ENCODE measurements around the gene AP2B1.

Gene AP2B1

DNA sequence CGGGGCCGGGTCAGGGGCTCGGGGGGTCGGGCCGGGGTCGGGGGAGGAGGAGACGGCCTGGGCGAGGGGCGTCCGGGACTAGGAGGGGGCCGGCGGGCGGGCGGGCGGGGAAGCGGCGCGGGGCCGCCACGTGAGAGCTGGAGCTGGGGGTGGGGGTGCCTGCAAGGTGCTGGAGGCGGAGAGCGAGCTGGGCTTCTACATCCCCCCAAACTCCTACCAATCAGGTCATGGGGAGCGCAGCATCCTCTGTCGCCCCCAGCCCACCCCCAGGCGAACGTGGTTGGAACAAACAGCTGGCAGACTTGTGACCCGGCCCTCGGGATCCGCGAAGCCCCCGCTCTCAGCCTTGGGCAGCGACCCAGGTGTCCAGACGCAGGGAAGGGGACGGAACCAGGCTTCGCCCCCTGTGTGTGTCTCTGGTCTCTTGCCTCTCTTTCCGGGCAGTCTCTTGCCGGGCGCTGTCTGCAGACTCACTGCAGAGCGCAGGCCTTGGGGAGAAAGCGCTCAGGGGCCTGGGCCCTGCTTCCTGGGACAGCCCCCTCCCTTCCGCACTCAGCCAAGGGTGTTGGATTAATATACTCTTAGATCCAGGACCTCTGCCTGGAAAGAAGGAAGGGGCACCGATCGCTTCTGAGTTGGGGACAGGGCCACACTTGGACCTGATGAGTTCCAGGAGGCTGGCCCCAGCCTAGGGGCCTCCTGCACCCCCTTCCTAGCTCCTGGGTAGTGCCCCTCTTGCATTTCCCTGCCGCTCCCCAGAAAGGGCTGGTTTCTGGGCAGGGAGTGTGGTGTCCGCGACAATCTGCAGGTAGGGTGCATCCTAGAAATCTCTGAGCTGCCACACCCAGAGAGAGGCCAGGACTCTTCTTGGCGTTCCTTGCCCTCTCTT is 145.0 kb downstream of the AP2B1 start:
- no peak for DNase-seq

DNA sequence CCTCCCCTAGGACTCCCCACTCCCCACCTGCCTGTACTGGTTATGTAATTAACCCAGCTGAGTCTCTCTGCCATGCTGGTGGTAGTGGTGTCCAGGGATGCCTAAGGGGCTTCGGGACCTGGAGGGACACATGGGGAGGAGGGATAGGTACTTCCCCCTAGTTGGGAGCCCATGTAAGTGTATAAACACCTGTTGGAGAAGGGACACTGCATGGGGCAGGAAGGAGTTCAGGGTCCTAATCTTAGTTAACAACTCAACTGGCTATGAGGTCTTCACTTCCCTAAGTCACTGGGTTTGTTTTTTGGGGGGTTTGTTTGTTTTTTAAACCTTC is 145.6 kb downstream of the AP2B1 start:
- DNase-seq = no peak

DNA sequence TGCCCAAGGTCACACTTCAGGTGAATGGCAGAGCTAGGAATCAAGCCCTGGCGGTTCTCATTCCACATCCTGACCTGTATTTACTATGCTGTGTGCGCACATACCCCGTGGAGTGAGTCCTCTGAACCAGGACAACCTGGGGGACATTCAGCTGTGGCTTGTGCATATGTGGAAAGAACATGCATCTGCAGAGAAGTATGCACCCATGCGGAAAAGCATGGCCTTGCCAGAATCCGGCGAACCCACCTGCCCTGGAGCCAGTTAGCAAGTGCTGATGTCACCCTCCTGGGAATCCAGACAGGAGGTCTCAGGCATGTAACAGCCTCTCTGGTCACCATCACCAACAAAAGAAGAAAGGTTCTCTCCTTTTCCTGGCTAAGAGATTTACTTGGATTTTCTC is 146.2 kb downstream of the AP2B1 start:
- no peak for DNase-seq

DNA sequence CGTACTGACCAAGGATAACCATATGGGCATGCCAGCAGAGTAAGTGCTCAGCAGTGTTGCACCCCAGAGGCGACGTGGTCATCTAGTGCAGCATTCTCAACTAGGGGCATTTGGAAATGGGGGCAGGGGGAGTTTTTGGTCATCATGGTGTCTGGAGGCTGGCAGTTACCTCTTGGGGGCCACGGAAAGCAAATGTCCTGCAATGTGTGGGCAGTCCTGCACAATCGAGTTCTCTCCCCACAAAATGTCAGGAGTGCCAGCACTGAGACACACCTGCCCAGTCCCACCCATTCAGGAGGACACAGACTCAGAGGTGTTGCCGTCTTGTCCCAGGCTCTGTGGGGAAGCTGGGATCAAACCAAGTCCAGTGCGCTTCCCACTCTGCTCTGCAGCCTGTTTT is 147.3 kb downstream of the AP2B1 start:
- DNase-seq = no peak

DNA sequence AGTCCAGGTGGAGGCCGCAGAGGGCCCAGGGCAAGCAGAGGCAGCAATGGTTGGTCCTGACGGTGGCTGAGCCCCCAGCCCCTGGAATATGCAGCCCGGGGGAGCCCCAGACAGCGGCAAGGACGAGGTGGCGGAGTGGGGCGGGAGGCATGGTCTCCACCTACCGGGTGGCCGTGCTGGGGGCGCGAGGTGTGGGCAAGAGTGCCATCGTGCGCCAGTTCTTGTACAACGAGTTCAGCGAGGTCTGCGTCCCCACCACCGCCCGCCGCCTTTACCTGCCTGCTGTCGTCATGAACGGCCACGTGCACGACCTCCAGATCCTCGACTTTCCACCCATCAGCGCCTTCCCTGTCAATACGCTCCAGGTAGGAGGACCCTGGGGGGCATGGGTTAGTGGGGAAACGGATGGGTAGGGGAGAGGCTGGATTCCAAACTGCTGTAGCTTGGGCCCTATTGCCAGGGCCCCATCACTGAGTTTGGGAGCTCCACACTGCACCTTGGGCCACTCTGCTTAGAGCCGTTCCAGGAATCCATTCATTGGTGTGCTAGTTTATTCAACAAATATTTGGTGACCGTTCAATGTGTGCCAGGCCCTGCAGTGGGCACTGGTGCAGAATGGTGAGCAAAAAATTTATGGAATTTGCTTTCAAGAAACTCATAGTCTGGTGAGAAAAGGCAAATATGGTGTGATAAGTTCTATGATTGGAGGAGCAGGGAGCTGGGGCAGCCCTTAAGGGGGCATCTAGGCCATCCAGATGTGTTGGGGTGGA is 148.1 kb downstream of the AP2B1 start:
- DNase-seq = no peak

DNA sequence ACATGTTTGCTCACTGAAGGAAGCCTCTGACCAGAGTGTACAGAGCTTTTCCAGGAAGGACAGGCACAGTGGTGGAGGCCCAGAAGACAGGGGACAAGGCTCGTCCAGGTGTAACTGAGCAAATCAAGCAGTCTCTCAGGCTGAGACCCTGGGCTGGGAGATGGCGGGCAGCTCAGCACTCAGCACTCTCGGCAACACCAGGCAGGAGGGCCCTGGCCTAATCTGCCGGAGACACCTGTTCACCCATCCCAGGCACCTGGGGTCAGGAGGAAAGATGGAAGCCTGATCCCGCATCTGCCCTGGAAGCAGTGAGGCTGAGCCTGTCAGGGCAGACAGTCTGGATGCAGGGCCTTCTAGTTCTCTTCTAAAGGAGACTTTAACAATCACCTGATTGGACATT is 149.1 kb downstream of the AP2B1 start:
- no peak for DNase-seq

DNA sequence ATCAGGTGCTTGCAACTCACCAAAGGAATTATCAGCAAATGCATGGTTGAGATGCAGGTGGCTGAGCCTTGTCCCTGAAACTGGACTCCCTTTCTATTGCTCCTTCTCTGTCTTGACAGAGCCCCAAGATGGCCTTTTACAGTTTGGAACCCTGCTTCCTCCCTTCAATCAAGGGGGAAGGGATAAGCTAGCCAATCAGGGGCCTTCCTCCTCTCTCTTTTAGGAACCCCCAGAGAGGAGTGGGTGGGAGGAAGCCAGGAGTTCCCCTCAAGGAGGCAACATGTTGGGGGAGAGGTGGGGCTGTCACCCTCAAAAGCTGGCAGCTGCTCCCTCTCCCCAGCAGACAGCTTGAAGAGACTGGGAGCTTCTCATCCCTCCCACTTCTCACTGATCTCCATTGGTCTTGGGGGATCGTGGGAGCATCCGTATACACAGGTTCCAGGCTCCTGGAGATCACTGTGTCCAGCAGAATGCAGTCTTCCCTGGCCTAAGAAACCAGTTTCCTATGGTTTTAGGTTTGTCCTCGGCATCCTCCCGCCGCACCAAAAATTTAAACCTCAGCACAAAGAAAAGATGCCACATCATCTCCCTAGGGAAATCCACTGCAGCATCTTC is 151.5 kb downstream of the AP2B1 start:
- DNase-seq = no peak

DNA sequence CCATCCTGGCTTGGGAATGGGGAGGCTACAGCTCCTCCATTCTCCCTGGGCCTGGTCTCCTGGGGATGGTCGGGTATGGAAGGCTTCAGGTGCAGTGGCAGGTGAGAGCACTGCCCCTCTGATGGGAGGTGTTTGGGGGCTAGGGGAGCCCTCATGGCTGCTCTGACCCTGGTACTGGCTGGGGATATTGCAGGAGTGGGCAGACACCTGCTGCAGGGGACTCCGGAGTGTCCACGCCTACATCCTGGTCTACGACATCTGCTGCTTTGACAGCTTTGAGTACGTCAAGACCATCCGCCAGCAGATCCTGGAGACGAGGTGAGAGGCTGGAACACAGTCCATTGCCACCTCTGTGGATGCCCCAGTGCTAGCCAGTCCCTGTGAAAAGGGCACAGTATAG is 153.1 kb downstream of the AP2B1 start:
- DNase-seq = no peak

DNA sequence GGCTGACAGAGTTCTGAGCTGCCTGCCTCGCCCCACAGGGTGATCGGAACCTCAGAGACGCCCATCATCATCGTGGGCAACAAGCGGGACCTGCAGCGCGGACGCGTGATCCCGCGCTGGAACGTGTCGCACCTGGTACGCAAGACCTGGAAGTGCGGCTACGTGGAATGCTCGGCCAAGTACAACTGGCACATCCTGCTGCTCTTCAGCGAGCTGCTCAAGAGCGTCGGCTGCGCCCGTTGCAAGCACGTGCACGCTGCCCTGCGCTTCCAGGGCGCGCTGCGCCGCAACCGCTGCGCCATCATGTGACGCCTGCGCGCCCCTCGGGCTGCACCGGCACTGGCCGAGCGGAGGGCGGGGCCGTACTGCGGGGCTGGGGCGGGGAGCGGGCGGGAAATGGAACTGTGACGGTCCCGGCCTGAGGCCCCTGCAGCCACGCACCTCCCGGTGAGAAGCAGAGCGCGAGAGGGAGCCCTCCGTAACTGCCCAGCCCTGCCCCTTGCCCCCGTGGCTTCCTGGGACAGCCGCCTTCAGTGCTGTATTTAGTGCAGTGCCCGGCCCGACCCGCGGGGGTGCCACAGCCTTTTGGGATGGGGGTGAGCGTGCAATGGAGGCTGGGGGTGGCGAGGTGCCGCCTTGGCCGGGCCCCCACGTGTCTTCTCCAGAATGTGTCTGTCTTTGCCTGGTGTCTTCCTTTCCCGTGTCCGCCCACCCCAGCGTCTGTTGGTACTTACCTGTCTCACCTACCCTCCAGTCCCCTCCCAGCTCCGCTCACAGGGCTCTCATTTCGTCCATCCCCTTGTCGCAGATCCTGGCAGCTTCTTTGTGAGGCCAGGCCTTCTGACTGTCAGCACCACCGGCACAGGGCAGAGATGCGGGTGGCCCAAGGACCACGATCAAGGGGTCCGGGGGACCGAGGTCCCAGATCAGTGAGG is 154.1 kb downstream of the AP2B1 start:
- no peak for DNase-seq

DNA sequence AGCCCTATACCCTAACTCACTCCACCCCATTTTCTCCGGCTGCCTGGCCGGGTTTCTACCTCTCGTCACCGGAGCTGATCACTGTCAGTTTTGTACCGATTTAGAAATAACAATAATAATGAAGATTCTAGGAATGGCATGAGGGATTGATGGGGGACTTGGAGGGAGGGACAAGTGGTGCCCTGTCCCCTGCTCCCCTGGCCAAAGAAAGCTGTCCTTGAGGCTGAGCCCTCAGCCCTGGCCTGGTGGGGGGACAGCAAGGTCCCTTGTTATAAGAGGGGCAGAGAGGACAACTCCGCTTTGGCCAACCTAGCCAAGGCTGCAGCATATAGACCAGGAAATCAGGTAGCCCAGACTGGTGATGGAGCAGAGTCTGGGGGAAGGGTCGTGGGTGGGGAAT is 155.4 kb downstream of the AP2B1 start:
- no peak for DNase-seq

DNA sequence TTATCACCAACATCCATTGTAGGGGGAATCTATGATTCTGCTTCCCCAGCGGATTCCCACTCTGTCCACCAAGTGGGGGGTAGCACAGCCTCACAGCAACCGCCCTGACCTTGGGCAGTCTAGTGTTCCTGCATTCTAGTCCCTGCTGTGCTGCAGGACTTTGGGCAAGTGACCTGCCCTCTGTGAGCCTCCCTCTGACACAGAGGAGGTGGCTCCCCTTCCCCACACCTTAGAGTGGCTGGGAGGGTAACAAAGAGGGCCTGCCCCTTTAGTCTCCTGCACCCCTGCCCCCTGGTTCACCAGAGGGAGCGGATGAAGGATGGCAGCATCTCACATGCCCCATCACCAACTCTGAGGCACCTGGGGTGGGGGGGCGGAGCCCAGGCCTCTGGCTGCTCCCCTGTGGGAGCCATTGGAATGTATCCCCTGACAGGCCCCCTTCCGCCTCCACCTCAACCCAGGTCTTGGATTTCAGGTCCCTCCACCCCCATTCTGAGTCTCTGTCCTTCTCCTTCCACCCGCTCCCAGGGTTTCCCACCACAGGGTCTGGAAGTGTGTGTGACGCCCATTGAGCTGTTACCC is 155.9 kb downstream of the AP2B1 start:
- no peak for DNase-seq

DNA sequence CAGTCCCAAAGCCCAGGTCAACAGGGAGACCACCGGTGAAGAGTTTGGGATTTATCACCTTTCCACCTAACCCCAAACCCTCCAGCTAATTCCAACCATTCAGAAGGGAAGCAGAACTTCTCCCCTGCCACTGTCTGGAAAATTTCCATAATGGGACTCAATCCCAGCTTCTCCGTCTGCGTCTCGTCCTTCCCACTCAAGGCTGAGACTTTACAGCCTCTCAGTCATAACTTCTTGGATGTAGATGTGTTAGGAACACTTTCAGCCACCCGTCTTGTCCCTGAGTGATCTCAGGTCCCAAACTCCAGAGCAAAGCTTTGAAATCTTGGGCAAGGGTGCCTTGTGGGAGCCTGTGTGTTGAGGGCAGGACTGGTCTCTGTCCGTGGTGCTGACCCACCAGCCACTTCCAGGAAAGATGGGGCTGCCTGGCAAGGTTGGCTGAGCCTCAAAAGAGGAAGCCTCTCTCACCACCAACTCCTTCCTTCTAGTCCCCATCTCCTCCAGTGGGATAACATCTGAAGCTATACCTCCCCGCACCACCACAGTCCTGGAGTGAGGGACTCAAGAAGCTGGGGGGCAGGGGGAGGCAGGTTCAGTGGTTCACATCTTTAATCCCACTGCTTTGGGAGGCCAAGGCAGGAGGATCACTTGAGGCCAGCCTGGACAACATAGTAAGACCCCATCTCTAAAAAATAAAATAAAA is 156.7 kb downstream of the AP2B1 start:
- no peak for DNase-seq

DNA sequence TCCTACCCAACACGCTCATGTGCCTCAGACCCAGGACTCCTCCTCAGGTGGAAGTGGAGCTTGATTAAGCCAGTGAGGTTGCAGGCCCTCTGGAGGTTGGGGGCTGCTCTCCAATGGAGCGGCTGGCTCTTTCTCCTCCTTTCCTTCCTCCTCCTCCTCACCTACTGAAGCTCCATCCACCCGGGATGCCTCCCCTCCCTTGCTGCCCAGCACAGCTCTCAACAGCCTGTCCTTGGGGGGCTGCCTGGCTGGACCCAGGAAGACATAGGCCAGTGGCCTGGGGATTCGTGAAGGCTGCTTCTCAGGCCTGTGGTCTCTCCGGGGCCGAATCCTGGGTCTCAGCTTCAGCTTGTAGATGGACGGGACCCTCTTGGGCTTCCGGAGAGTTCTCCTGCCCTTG is 157.7 kb downstream of the AP2B1 start:
- no peak for DNase-seq

DNA sequence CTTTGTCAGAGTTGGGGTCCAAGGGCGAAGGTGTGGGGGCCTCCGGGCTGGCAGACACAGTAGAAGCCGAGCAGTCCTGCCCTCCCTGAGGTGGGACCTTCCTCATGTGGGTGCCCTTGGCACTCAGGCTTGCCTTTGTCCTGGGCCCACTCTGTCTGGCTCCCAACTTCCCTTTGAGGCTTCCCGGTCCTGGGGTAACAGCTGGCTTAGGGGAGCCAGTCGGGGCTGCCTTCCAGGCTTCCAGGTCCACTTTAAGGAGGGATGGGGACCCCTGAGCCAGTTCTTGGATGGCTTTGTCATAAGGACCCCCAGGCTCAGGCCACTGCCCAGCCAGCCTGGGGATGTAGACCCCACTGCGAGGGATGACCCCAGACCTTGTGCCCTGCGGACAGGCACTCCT is 158.1 kb downstream of the AP2B1 start:
- DNase-seq = no peak

DNA sequence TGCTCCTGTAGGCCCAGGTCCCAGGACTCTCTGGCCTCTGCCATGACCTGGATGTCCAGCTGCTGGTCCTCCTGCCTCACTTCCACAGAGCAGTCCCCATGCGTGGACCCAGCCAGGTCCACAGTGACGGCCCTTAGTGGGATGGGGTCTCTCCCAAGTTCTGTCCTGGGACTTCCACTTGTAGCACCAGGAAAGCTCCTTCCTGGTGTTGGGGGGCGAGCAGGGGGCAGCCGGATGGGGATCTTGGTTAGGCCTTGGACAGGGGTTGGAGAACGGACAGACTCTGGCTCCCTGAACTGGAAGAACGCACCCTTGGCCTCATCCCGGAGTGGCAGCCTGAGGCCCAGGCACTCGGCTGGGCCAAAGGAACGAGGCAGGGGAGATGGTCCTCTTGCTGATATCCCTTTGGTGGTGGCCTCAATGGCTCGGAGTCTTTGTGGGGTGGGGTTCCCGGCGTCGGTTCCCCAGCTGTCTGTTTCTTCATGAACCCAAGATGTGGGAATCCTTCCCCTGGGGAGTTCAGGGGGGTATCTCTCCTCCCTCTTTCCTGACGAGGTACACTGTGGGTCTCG is 158.7 kb downstream of the AP2B1 start:
- no peak for DNase-seq

DNA sequence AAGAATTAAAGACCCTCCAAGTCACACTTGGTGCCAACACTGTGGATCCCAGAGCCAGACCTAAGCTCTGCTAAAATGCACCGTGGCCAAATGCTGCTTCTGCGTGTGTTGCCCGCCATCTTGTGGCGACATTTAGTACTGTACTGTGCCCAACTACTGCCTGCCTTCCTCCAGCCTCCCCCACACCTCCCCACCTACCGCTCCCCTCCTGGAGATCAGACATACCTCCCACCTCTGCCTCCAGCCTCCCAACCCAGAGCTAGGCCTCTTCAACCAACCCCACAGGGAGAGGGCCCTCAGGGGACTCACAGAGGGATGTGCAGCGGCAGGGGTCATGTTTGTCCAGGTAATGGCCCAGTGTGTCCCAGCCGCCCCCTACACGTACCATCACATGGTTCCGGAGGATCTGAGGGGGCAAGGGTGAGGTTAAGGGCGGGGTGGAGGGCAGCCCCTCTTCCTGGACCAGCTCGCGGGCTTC is 160.5 kb downstream of the AP2B1 start:
- peak; percentile 82 for DNase-seq

DNA sequence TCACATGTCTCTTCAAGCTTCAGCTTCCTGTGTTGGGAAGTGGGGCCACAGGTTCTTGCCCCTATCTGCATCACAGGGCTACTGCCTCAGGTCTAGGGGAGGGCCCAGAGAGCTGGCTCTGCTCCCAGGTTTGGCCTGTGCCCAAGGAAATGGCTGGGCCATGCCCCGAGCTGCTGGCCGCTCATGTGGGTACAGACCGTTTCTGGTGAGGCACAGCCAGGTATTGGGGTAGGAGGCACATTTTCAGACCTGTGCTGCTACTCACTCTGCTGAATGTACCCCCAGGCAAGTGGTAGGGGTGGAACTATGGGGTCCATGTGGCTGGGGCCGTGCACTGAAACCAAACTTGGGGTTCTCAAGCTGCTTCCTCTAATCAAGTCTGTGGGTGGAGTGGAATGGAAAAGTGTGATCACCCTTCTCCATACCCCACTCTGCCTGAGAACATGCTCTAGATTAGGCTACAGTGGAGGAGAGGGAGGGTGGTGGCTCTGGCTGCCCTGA is 161.3 kb downstream of the AP2B1 start:
- no peak for DNase-seq

DNA sequence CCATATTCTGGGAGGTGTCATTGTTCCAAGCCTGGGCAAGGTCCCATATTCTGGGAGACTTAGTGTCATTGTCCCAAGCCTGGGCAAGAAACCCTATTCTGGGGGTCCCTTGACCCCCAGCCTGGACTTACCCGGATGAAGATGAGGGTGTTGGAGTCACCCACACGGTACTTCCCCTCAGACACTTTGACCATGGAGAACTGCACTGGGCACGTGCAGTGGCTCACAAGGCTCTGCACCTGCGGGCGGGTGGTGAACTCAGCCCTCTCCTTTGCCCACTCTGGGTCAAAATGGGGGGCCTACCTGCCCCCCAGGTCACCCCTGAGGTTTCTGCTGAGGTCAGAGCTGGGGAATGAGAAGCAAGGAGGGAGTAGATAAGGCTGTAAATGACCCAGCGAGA is 161.9 kb downstream of the AP2B1 start:
- DNase-seq = no peak

DNA sequence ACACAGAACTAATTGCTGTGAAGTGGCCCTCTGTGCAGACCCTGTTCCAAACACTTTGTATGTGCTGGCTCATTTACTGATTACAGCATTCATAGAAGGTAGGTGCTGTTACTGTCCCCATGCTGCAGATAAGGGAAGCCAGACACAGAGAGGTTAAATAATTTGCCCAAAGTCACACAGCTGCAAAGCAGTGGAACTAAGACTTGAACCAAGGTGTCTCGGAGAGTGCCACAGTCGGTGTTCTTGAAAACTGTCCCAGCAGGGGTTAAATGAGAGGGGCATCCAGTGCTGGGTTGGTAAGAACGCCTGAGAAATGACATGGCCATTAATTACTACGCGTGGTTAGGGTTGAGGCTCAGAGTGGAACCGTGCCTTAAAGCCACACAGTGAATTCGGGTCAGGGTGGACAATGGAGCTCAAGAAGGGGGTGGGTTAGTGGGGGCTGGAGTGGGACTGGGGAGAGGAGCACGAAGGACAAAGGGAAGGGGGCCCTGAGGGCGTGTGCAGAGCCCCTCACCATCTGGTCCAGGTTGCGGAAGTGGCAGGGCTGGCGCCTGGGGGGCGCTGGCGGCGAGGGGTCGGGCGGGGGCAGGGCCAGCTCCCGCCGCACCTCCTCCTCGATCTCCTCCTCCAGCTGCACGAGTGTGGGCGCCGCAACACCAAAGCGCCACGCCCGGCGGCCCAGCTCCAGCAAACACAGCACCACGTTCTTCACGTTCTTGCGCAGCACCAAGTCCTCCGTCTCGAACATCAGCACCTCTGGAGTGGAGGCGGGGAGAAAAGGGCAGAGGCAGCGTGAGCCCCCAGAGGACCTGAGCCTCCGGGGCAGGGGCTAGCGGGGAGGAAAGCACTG is 162.7 kb downstream of the AP2B1 start:
- no peak for DNase-seq

All from CD4-positive, alpha-beta T cell treated with Interleukin-12 subunit alpha and Interleukin-12 subunit beta, for 1 hour (primary cell).